HUES64 (cell line): ENCODE results near the gene CCDC172.

Experiments
- H3K27ac ChIP-seq: 2 replicates; pipeline ENCODE4 v1.7.0; 2013; ENCODE audit warnings: low read depth, low read length, inconsistent platforms
- H3K27me3 ChIP-seq: 2 replicates; pipeline ENCODE4 v1.6.1; 2013; ENCODE audit warnings: mild to moderate bottlenecking, low read length; ENCODE audit not compliant: insufficient read depth
- H3K36me3 ChIP-seq: 2 replicates; pipeline ENCODE4 v1.6.1; 2013; ENCODE audit warnings: mild to moderate bottlenecking, low read length; ENCODE audit not compliant: insufficient read depth
- H3K4me1 ChIP-seq: 2 replicates; pipeline ENCODE4 v1.6.1; 2013; ENCODE audit warnings: mild to moderate bottlenecking, low read length, moderate library complexity; ENCODE audit not compliant: insufficient read depth
- H3K4me3 ChIP-seq: 2 replicates; pipeline ENCODE4 v1.5.1; 2013; ENCODE audit warnings: mild to moderate bottlenecking, low read length, moderate library complexity
- H3K9ac ChIP-seq: 2 replicates; pipeline ENCODE4 v1.6.1; 2013; ENCODE audit warnings: mild to moderate bottlenecking, low read depth, low read length
- H3K9me3 ChIP-seq: 2 replicates; pipeline ENCODE4 v1.6.1; 2013; ENCODE audit warnings: low read depth, low read length; ENCODE audit not compliant: insufficient read depth
- WGBS: fragments of 150-250, 120-280 bp; methylation state at CpG from one replicate; pipeline ENCODE4 v1.1.7; 2013; ENCODE audit warnings: missing lambda C conversion rate; 5-methylcytosine and 5-hydroxymethylcytosine counted together

The CCDC172 gene

GRCh38 chr10:116395223-116395985 lies 71.2 kb downstream of the CCDC172 start:
- WGBS: 92% methylated on average over 13 of the region's 13 CpGs
- Histone ChIP-seq H3K27ac (no peak overlapping the region), H3K9ac (no peak overlapping the region), H3K9me3 (no peaks in the 10 kb centered on the region), H3K27me3 (no peaks in the 10 kb centered on the region), H3K4me3 (no peak overlapping the region), H3K36me3 (no peaks in the 10 kb centered on the region), H3K4me1 (no peaks in the 10 kb centered on the region)

- Histone ChIP-seq H3K36me3 (no peaks in the 10 kb centered on the region), H3K4me3 (no peak overlapping the region), H3K27ac (no peak overlapping the region), H3K4me1 (no peaks in the 10 kb centered on the region), H3K9me3 (no peaks in the 10 kb centered on the region), H3K27me3 (no peaks in the 10 kb centered on the region), H3K9ac (no peak overlapping the region)
- WGBS: 87% methylated on average over 5 of the region's 5 CpGs
These were observed 74.0 kb downstream of the CCDC172 start for GRCh38 chr10:116398224-116398623.

- H3K4me3 ChIP-seq: no peak overlapping the region
- H3K9ac ChIP-seq: no peak overlapping the region
- WGBS: 97% methylated on average over 3 of the region's 3 CpGs
- no peaks in the 10 kb centered on the region for H3K4me1 ChIP-seq
- no peak overlapping the region for H3K27ac ChIP-seq
- no peaks in the 10 kb centered on the region for H3K36me3 ChIP-seq
- H3K27me3 ChIP-seq: no peaks in the 10 kb centered on the region
- H3K9me3 ChIP-seq: no peaks in the 10 kb centered on the region
These were observed 78.6 kb downstream of the CCDC172 start for GRCh38 chr10:116402858-116403257.

- H3K9me3 ChIP-seq: no peaks in the 10 kb centered on the region
- H3K9ac ChIP-seq: no peak overlapping the region
- no peak overlapping the region for H3K4me3 ChIP-seq
- no peaks in the 10 kb centered on the region for H3K27me3 ChIP-seq
- no peaks in the 10 kb centered on the region for H3K36me3 ChIP-seq
- no peaks in the 10 kb centered on the region for H3K4me1 ChIP-seq
- H3K27ac ChIP-seq: no peak overlapping the region
- 90% methylated on average over 5 of the region's 6 CpGs for WGBS
These were observed 79.5 kb downstream of the CCDC172 start for GRCh38 chr10:116403740-116404250.

- no peaks in the 10 kb centered on the region for H3K36me3 ChIP-seq
These were observed 84.5 kb downstream of the CCDC172 start for GRCh38 chr10:116408719-116409118.

GRCh38 chr10:116410351-116410750 lies 86.1 kb downstream of the CCDC172 start:
- no peak overlapping the region for H3K27ac ChIP-seq

More at GRCh38 chr10:116408719-116409118, 84.5 kb downstream of the CCDC172 start:
- no peaks in the 10 kb centered on the region for H3K27me3 ChIP-seq
- H3K9ac ChIP-seq: no peak overlapping the region
- no peaks in the 10 kb centered on the region for H3K9me3 ChIP-seq
- H3K4me3 ChIP-seq: no peak overlapping the region
- no peaks in the 10 kb centered on the region for H3K4me1 ChIP-seq
- no peak overlapping the region for H3K27ac ChIP-seq
- 70% methylated on average over 7 of the region's 7 CpGs for WGBS

GRCh38 chr10:116417821-116418220 lies 93.6 kb downstream of the CCDC172 start:
- Histone ChIP-seq H3K9ac (no peak overlapping the region), H3K27ac (no peak overlapping the region), H3K27me3 (no peaks in the 10 kb centered on the region), H3K4me3 (no peak overlapping the region), H3K9me3 (no peaks in the 10 kb centered on the region), H3K4me1 (no peaks in the 10 kb centered on the region), H3K36me3 (no peaks in the 10 kb centered on the region)
- 69% methylated on average over 2 of the region's 2 CpGs for WGBS

More at GRCh38 chr10:116410351-116410750, 86.1 kb downstream of the CCDC172 start:
- Histone ChIP-seq H3K36me3 (no peaks in the 10 kb centered on the region), H3K9ac (no peak overlapping the region), H3K4me3 (no peak overlapping the region), H3K27me3 (no peaks in the 10 kb centered on the region), H3K4me1 (no peaks in the 10 kb centered on the region), H3K9me3 (no peaks in the 10 kb centered on the region)
- WGBS: 96% methylated on average over 4 of the region's 5 CpGs

GRCh38 chr10:116418389-116418788 lies 94.1 kb downstream of the CCDC172 start:
- Histone ChIP-seq H3K27me3 (no peaks in the 10 kb centered on the region), H3K9ac (no peak overlapping the region), H3K36me3 (no peaks in the 10 kb centered on the region), H3K27ac (no peak overlapping the region), H3K9me3 (no peaks in the 10 kb centered on the region), H3K4me3 (no peak overlapping the region), H3K4me1 (no peaks in the 10 kb centered on the region)
- 77% methylated on average over 1 of the region's 1 CpG for WGBS

- H3K9me3 ChIP-seq: no peaks in the 10 kb centered on the region
- H3K36me3 ChIP-seq: no peaks in the 10 kb centered on the region
- H3K27me3 ChIP-seq: no peaks in the 10 kb centered on the region
- no peak overlapping the region for H3K27ac ChIP-seq
- H3K9ac ChIP-seq: no peak overlapping the region
- no peaks in the 10 kb centered on the region for H3K4me1 ChIP-seq
- no peak overlapping the region for H3K4me3 ChIP-seq
- 86% methylated on average over 1 of the region's 1 CpG for WGBS
These were observed 97.6 kb downstream of the CCDC172 start for GRCh38 chr10:116421815-116422214.

GRCh38 chr10:116427671-116428070 lies 103.4 kb downstream of the CCDC172 start, which contains the start of gene PNLIPRP3:
PNLIPRP3 (plus strand) TSS chr10:116427847; CDS start chr10:116428013, 166 bp downstream.
- WGBS: 94% methylated on average over 2 of the region's 2 CpGs
- Histone ChIP-seq H3K36me3 (no peaks in the 10 kb centered on the region), H3K27ac (no peak within 1 kb of the TSS)

GRCh38 chr10:116429288-116429977 lies 105.2 kb downstream of the CCDC172 start:
- Histone ChIP-seq H3K9me3 (no peaks in the 10 kb centered on the region), H3K27me3 (no peaks in the 10 kb centered on the region), H3K4me1 (no peaks in the 10 kb centered on the region), H3K36me3 (no peaks in the 10 kb centered on the region), H3K4me3 (no peak overlapping the region), H3K9ac (no peak overlapping the region), H3K27ac (no peak overlapping the region)
- 87% methylated on average over 4 of the region's 4 CpGs for WGBS

More at GRCh38 chr10:116427671-116428070, 103.4 kb downstream of the CCDC172 start, which contains the start of gene PNLIPRP3:
- no peaks in the 10 kb centered on the region for H3K9me3 ChIP-seq
- no peaks in the 10 kb centered on the region for H3K27me3 ChIP-seq
- H3K9ac ChIP-seq: no peak within 1 kb of the TSS
- no peak within 1 kb of the TSS for H3K4me3 ChIP-seq
- H3K4me1 ChIP-seq: no peaks in the 10 kb centered on the region
